GM12873 (cell line): ENCODE data around the gene AKAP17A.

Experiments used
- CTCF ChIP-seq: IDR thresholded peaks from 2 replicates; pipeline ENCODE4 v1.5.1; 2012; ENCODE audit warnings: low read depth, mild to moderate bottlenecking, moderate library complexity, low read length, control low read depth; ENCODE audit not compliant: insufficient read depth; ENCODE audit errors: missing control alignments

Gene AKAP17A

DNA sequence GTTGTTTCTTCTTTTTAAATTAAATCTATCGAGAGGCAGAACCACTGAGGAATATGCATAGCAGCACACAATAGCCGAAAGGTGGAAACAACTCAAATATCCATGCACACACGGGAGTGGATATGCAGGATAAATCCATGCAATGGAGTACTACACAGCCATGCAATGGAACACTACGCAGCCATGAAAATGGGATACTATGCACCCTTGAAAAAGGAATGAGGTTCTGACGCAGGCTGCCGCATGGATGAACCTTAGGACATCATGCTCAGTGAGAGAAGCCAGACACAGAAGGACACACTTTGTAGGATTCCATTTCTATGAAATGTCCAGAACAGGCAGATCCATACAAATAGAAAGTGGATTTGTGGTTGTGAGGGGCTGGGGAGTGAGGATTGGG, 36.0 kb upstream of the AKAP17A start:
- TF ChIP-seq CTCF = no peak

GRCh38 chrX:1558761-1559468, 32.5 kb upstream of the AKAP17A start:
- no peak for TF ChIP-seq CTCF

GRCh38 chrX:1561164-1561563, 30.2 kb upstream of the AKAP17A start:
- no peak for TF ChIP-seq CTCF

- no peak for TF ChIP-seq CTCF
These were observed 26.4 kb upstream of the AKAP17A start for GRCh38 chrX:1564750-1565683.

GRCh38 chrX:1576201-1576992, 15.0 kb upstream of the AKAP17A start:
- no peak for TF ChIP-seq CTCF

DNA sequence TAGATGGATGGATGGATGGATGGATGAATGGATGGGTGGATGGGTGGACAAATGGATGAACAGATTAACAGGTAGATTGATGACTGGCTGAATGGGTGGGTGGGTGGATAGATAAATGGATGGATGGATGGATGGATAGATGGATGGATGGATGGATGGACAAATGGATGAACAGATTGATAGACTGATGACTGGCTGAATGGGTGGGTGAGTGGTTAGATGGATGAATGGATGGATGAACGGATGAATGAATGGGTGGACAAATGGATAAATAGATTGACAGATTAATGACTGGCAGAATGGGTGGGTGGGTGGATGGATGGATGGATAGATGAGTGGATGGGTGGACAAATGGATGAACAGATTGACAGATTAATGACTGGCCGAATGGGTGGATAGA, 13.6 kb upstream of the AKAP17A start:
- no peak for TF ChIP-seq CTCF
